HepG2 (cell line): Measurements from ENCODE around the gene PDZK1. TPM values are rescaled to one million over a fixed set of nuclear protein-coding genes. Genes with fewer than 3 reads are reported as not detected.

Source experiments
- ATF7-NPFF ChIP-seq: sonication (generic); formaldehyde crosslinking; IDR thresholded peaks from 2 replicates; pipeline ENCODE4 v1.8.1; 2023; ENCODE audit warnings: mild to moderate bottlenecking, low read depth, missing genetic modification reagents, moderate library complexity
- ELF4 ChIP-seq: sonication (generic); formaldehyde crosslinking; IDR thresholded peaks from 2 replicates; pipeline ENCODE4 v1.5.0; 2020; ENCODE audit warnings: missing genetic modification reagents, mild to moderate bottlenecking, moderate library complexity, borderline replicate concordance
- FOXO4 ChIP-seq: sonication (generic); formaldehyde crosslinking; conservative IDR thresholded peaks from 2 replicates; pipeline ENCODE4 v1.8.1; 2023; ENCODE audit warnings: missing genetic modification reagents
- IRF2 ChIP-seq: IDR thresholded peaks from 2 replicates; pipeline ENCODE4 v1.6.1; 2018; ENCODE audit warnings: missing genetic modification reagents, missing compliant biosample characterization
- KDM4B ChIP-seq: sonication (generic); formaldehyde crosslinking; IDR thresholded peaks from 2 replicates; pipeline ENCODE4 v1.4.0; 2020; ENCODE audit warnings: missing genetic modification reagents
- MATR3 ChIP-seq: sonication (generic); formaldehyde crosslinking; IDR thresholded peaks from 2 replicates; pipeline ENCODE4 v1.4.0; 2020; ENCODE audit warnings: missing genetic modification reagents
- MEF2D ChIP-seq: sonication (generic); formaldehyde crosslinking; IDR thresholded peaks from 2 replicates; pipeline ENCODE4 v1.5.1; 2020; ENCODE audit warnings: mild to moderate bottlenecking, missing genetic modification reagents
- MIXL1 ChIP-seq: IDR thresholded peaks from 2 replicates; pipeline ENCODE4 v1.6.1; 2016
- NFATC3 ChIP-seq: sonication (generic); formaldehyde crosslinking; IDR thresholded peaks from 2 replicates; pipeline ENCODE4 v1.5.1; 2020; ENCODE audit warnings: mild to moderate bottlenecking, missing genetic modification reagents
- NR1H2 ChIP-seq: sonication (generic); formaldehyde crosslinking; IDR thresholded peaks from 2 replicates; pipeline ENCODE4 v1.8.1; 2022; ENCODE audit warnings: low read depth, missing genetic modification reagents, borderline replicate concordance
- NR3C1 ChIP-seq: sonication (generic); formaldehyde crosslinking; IDR thresholded peaks from 2 replicates; pipeline ENCODE4 v1.4.0; 2020; ENCODE audit warnings: missing genetic modification reagents
- PAF1 ChIP-seq: IDR thresholded peaks from 2 replicates; pipeline ENCODE4 v1.6.1; 2016; ENCODE audit warnings: missing genetic modification reagents, missing compliant biosample characterization
- PLSCR1 ChIP-seq: sonication (generic); formaldehyde crosslinking; IDR thresholded peaks from 2 replicates; pipeline ENCODE4 v1.5.0; 2020; ENCODE audit warnings: missing genetic modification reagents, mild to moderate bottlenecking, borderline replicate concordance
- RAD51 ChIP-seq: fragments of 450-650 bp; IDR thresholded peaks from 2 replicates; pipeline ENCODE4 v1.6.1; 2016; ENCODE audit warnings: borderline replicate concordance
- RBM22 ChIP-seq: fragments of 200-400 bp; formaldehyde crosslinking; optimal IDR thresholded peaks from 2 replicates; pipeline ENCODE3; 2017; ENCODE audit warnings: mild to moderate bottlenecking, low read length, moderate library complexity
- RNF2 ChIP-seq: fragments of 450-650 bp; conservative IDR thresholded peaks from 2 replicates; pipeline ENCODE4 v1.6.1; 2016; ENCODE audit warnings: low read depth
- SSRP1 ChIP-seq: IDR thresholded peaks from 2 replicates; pipeline ENCODE4 v1.6.1; 2016; ENCODE audit warnings: control low read depth
- TBX2 ChIP-seq: sonication (generic); formaldehyde crosslinking; IDR thresholded peaks from 2 replicates; pipeline ENCODE4 v1.5.0; 2020; ENCODE audit warnings: missing genetic modification reagents, mild to moderate bottlenecking, borderline replicate concordance
- TCF12 ChIP-seq, 2 experiments: fragments of 450-650 bp in 1 of 2; sonication (generic) in 1 of 2; formaldehyde crosslinking in 1 of 2; IDR thresholded peaks; 2 replicates each; pipeline versions ENCODE4 v1.6.1 to v1.8.0; 2017 to 2022; ENCODE audit warnings: antibody characterized with exemption in 1 of 2, mild to moderate bottlenecking in 1 of 2, missing genetic modification reagents in 1 of 2, moderate library complexity in 1 of 2
- ZBTB21 ChIP-seq: sonication (generic); formaldehyde crosslinking; IDR thresholded peaks from 2 replicates; pipeline ENCODE4 v1.4.0; 2020; ENCODE audit warnings: missing genetic modification reagents
- ZMYM4 ChIP-seq: sonication (generic); formaldehyde crosslinking; IDR thresholded peaks from 2 replicates; pipeline ENCODE4 v1.8.1; 2023; ENCODE audit warnings: mild to moderate bottlenecking, missing genetic modification reagents
- ZNF263 ChIP-seq: sonication (generic); formaldehyde crosslinking; IDR thresholded peaks from 2 replicates; pipeline ENCODE4 v1.4.0; 2020; ENCODE audit warnings: missing genetic modification reagents
- ZNF264 ChIP-seq: sonication (generic); formaldehyde crosslinking; IDR thresholded peaks from 2 replicates; pipeline ENCODE4 v1.4.0; 2020; ENCODE audit warnings: missing genetic modification reagents
- ZNF44 ChIP-seq: sonication (generic); formaldehyde crosslinking; IDR thresholded peaks from 2 replicates; pipeline ENCODE4 v1.5.1; 2020; ENCODE audit warnings: mild to moderate bottlenecking, missing genetic modification reagents
- ZNF510 ChIP-seq: sonication (generic); formaldehyde crosslinking; IDR thresholded peaks from 2 replicates; pipeline ENCODE4 v1.4.0; 2020; ENCODE audit warnings: low read depth, mild to moderate bottlenecking, missing genetic modification reagents
- ZNF546 ChIP-seq: sonication (generic); formaldehyde crosslinking; conservative IDR thresholded peaks from 2 replicates; pipeline ENCODE4 v1.8.1; 2023; ENCODE audit warnings: mild to moderate bottlenecking, missing genetic modification reagents
- ZNF550 ChIP-seq: sonication (generic); formaldehyde crosslinking; IDR thresholded peaks from 2 replicates; pipeline ENCODE4 v1.4.0; 2020; ENCODE audit warnings: mild to moderate bottlenecking, missing genetic modification reagents, borderline replicate concordance
- ZNF567 ChIP-seq: sonication (generic); formaldehyde crosslinking; IDR thresholded peaks from 2 replicates; pipeline ENCODE4 v1.8.1; 2023; ENCODE audit warnings: mild to moderate bottlenecking, missing genetic modification reagents, borderline replicate concordance
- ZNF761 ChIP-seq: sonication (generic); formaldehyde crosslinking; conservative IDR thresholded peaks from 2 replicates; pipeline ENCODE4 v1.4.0; 2020; ENCODE audit warnings: mild to moderate bottlenecking, missing genetic modification reagents
- polyA plus RNA-seq, 8 experiments: library from polyadenylated mRNA; depleted of rRNA in 3 of 8; stranded (reverse) in 7 of 8; unstranded in 1 of 8; fragments of >200 nt; fragmentation: Illumina TruSeq in 4 of 8; extraction: Trizol in 4 of 8; gene quantifications; 2 replicates each; pipeline versions ENCODE4 v1.2.1 to v1.2.3, GENCODE V29; 2011 to 2016; ENCODE audit warnings: low read depth in 4 of 8, missing spikeins in 1 of 8, mixed read lengths in 1 of 8; ENCODE audit not compliant: insufficient read depth in 1 of 8
- total RNA-seq, 5 experiments: library from RNA; depleted of rRNA; stranded (reverse); fragments of >200 nt; fragmentation: Illumina TruSeq; extraction: Trizol; gene quantifications; 2 replicates each; pipeline ENCODE4 v1.2.3, GENCODE V29; 2016; ENCODE audit warnings: low read depth in 1 of 5
- TF ChIP-seq, protein P1 (sequence below): IDR thresholded peaks from 2 replicates; pipeline ENCODE4 v1.6.1; 2012; ENCODE audit warnings: low read depth, low read length, improper control_type of control experiment

PDZK1 gene
- total and polyA plus RNA-seq, 2 of the 13 experiments (the other 11 are each of a cell fraction or from before 2014, with no cell fraction given) = 16.2 to 46.4 TPM

DNA sequence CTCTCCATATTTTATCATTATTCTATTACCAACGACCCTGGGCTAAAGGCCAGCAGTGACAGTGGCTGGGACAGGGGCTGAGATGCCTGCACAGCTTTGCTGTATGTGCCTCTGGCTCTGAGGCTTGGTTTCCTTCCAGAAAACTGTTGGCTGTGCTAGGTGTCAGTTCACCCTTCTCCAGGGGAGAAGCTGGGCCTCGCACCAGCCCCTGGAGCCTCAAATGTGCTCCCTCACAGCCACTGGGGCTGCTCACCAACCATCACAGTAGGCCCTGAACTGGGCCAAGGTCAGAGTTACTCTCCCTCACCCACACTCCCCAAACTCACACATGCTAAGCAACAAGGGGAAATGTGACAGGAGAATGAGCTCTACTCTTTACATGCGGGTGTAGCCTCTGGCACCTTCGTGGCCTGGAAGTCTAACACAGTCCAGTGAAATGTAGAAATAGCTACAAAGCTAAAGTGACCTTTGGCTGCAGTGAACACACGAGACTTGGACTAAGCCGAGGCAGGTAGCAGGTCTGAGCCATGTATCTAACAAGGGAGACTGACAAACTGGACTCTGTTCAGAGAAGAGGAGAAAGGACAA, 7.5 kb upstream of the PDZK1 start (continued):
- TF ChIP-seq ZNF546 (CRISPR knock-in tag) (no peak), ZBTB21 (CRISPR knock-in tag) (no peak), TCF12 (IDR thresholded peaks at IDR 0.05) (no peak), TCF12 (CRISPR knock-in tag; IDR thresholded peaks at IDR 0.05) (no peak), ZNF264 (CRISPR knock-in tag) (peak; percentile 86), SSRP1 (CRISPR knock-in tag) (no peak), ZNF550 (CRISPR knock-in tag) (no peak), PLSCR1 (CRISPR knock-in tag) (no peak), ZMYM4 (CRISPR knock-in tag) (peak; percentile 81), TBX2 (CRISPR knock-in tag) (peak; percentile 66), ZNF44 (CRISPR knock-in tag) (peak; percentile 89; the same call in 1 of the 2 replicates), ZNF510 (CRISPR knock-in tag) (no peak), MATR3 (CRISPR knock-in tag) (no peak), MEF2D (peak; percentile 70), ZNF761 (peak; percentile 80; the same call in 1 of the 2 replicates), ZNF263 (CRISPR knock-in tag) (peak; percentile 88), PAF1 (no peak), IRF2 (peak; percentile 49; the same call in 1 of the 2 replicates), ELF4 (CRISPR knock-in tag) (no peak), NFATC3 (no peak), FOXO4 (CRISPR knock-in tag) (peak; percentile 94; the same call in 1 of the 2 replicates), ZNF567 (CRISPR knock-in tag) (no peak), NR3C1 (CRISPR knock-in tag) (no peak), ATF7-NPFF (CRISPR knock-in tag) (no peak), RBM22 (no peak), MIXL1 (CRISPR knock-in tag) (peak; percentile 35), RAD51 (no peak), NR1H2 (CRISPR knock-in tag) (no peak), RNF2 (peak; percentile 71; the same call in 1 of the 2 replicates), KDM4B (CRISPR knock-in tag) (no peak)
- TF ChIP-seq, protein P1, sequence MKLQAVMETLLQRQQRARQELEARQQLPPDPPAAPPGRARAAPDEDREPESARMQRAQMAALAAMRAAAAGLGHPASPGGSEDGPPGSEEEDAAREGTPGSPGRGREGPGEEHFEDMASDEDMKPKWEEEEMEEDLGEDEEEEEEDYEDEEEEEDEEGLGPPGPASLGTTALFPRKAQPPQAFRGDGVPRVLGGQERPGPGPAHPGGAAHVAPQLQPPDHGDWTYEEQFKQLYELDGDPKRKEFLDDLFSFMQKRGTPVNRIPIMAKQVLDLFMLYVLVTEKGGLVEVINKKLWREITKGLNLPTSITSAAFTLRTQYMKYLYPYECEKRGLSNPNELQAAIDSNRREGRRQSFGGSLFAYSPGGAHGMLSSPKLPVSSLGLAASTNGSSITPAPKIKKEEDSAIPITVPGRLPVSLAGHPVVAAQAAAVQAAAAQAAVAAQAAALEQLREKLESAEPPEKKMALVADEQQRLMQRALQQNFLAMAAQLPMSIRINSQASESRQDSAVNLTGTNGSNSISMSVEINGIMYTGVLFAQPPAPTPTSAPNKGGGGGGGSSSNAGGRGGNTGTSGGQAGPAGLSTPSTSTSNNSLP = no peak
